Glomerular endothelial cell (primary cell): ENCODE results near the gene RBM10. TPM values are rescaled to one million over a fixed set of nuclear protein-coding genes. Genes with fewer than 3 reads are reported as not detected.
A peak's percentile ranks its signal among the peaks of the same experiment; 100 is the strongest.

ENCODE experiments used
- DNase-seq: peaks from one replicate; pipeline ENCODE4 v3.0.0-alpha.2; 2011; ENCODE audit warnings: low read depth, low spot score; ENCODE audit errors: extremely low read depth
- total RNA-seq: library from RNA; depleted of rRNA; stranded (reverse); fragments of >200 nt; gene quantifications from 2 replicates; pipeline ENCODE4 v1.2.3, GENCODE V29; 2015

The RBM10 gene
- total RNA-seq, 1 donor from 2014 or later, result 44.2 TPM

DNA sequence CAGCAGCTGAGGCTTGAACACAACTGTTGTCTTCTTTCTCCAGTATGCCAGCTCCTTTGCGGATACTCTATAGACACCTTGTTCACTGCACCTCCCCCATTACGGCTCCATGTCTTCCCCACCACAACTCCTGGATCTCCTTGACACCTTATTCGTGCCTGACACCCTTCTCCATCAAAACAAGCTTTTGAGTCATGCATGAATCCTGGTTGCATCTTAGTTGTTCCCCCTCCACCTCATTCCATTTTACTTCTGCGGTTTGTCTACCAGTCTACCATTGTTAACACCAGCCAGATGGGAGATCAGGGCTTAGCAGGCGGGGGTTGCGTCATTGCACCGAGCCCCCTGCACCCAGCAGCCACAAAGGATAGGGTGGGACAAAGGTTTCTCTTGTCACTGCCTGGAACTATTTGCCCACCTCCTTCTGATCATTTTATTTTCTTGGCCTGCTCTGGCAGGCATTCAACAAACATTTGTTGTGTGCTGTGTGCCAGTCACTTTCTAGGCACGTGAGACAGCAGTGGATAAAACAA lies 71.4 kb downstream of the RBM10 start:
- DNase-seq, result no peak

DNA sequence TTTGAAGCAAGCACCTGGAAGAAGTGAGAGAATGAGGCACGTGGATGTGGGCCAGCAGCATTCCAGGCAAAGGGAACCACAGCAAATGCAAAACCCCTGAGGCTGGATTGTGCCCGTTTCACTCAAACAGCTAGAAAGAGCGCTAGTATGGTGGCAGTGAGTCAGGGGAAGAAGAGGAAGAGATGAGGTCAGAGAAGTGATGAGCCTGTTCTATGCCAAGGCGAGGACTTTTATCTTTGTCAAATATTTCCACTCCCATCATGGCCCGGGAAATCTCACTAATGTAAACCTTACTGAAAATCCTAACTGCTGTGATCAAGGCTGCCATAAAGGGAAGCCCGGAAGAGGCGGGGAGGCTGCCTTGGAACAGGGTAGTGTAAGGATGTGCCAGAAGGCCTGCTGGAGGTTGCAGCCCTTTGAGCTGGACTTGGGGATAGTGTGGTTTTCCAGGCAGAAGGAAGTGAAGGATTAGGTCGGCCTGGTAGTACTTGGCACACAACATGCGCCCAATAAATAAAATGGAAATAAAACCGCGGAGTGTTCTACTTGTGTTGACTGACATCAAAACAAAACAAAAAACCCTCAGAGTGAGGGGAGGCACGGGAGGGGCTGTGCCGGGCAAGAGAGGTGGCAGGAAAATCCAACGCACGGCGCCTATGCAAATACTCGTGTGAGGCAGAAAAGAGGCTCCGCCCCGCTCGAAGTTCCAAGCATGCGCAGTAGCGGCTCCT lies 72.3 kb downstream of the RBM10 start:
- no peak for DNase-seq

DNA sequence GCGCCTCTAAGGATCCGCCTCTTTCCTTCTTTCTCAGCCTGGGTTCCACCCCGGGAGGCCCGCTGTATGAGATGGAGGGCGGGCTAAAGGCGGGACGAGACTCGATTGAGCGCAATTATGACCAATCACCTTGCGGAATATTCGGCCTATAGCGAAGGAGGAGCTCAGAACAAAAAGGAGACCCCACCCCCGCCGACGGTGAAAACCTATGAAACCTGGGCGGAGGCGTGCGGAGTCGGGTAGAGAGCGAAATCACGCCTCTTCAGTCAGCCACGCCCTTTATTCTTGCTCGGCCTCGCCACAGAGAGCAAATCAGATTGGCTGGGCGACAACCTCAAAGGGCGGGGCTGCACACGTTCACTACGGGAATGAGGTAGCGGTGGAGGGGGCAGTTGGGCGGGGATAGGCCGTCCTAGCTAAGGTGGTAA lies 72.8 kb downstream of the RBM10 start:
- DNase-seq, result peak; percentile 98

DNA sequence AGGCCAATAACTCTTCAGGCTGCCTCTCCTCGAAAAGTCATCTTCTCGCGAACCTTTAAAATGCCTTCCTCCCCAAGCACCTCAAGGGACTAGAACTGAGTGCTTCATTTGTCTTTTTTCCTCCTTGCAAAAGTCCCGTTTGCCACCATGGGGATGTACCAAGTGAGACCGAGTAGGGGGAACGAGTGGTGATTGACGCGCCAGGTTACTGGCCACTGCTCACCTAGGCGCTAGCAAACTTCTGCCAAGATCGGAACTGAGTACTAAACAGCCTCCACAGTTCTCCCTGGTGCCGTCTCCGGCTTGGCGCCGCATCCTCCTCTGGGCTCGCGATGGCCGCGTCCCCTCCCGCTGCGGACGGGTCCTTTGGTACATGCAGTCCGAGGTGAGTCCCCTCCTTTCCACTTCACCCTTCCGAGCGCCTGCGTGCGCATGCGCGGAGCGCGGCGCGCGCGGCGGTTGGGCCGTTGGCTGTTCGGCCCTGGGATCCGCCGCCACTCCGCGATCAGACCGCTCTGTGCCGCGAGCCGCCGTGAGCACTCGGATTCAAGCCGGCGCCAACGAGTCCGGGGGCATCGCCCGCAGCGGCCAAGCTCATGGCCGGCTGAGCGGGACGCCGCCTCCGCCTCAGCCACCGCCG lies 73.4 kb downstream of the RBM10 start, which contains the start of gene CDK16:
Gene CDK16, plus strand, starts transcription at position 402 of the 640 bp plus-strand sequence. CDS start 4,877 bp downstream, outside the sequence.
- DNase-seq, result no peak

DNA sequence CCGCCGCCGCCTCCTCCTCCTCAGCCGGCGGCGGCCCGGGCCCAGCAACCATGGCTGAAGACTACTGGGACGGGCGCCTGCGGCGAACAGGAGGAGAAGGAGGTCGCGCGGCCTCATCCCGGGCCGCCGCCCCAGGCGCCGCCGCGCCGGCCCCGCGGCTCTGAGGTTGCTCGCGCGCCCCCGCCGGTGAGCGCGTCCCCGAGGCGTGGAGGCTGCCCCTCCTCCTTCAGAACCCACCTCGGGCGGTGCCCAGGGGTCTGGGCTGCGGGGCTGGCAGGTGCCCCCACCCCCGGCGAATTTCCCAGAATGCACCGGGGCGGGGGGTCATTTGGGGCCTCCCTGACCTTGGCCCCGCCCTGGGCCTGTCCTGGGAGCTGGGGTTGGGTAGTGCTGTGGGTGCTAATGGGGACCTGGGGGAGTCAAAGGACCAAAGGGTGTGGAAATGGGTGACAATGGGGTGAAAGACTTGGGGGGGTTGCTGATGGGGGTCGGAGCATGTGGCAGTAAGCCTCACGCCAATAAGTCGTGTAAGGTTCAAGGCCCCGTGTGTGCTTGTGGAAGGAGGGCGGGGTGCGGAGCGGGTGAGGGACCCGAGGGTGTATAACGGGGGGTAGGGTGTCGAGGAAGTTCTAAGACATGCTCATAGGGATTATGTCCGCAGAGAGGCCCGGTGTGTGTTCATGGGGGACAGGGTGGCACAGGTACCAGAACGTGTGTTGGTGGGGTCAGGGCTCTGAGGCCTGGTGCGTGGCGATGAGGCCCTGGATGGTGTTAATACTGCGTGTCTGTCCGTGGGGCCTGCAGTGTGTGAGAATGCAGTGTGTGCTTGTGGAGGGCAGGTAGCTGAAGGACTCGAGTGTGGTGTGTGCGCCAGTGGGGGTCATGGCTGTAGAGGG lies 74.1 kb downstream of the RBM10 start:
- no peak for DNase-seq

DNA sequence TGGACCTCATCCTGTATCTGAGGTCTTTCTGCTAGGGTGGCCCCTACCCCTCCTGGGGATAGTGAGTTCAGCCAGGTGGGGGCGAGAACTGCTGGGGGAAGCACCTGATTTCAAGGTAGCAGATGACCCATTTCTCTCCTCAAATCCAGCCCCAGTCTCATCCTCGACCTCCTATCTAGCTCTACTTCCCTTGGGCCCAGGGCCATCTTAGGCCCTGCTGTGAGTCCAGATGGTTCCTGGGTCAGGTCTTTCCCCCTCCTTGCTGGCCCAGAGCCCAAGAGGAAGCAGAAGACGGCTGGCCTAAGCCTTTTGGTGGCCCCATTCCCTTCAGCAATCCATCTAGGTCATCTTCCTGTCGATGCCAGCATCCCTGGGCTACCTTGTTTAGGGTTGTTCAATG lies 76.7 kb downstream of the RBM10 start:
- DNase-seq, result no peak

DNA sequence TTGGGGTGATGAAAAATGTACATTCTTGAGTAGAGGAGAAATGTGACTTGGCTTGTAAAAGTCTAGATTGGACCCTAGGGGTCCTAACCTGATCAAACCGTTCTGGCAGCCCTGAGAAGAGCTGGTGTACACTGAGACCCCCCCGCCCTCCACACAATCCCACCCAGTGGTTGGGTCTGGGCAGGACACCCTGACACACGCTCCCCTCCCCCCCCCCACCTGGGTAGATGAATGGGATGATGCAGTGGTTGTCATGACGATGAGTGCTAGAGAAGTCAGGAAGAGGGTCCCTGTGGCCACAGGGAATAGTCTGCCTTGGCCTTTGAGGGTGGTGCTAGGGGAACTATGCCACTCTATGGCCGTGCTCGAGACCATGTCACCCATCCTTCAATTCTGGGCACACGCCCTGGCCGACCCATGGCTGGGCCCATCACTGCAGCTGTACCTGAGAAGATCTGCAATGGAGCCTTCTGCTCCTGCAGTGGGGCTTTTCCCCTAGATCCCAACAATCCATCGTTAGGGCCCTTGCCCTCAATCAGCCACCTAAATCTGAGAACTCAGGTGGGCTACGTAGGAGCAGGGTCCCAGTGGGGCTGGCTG lies 77.8 kb downstream of the RBM10 start:
- no peak for DNase-seq

DNA sequence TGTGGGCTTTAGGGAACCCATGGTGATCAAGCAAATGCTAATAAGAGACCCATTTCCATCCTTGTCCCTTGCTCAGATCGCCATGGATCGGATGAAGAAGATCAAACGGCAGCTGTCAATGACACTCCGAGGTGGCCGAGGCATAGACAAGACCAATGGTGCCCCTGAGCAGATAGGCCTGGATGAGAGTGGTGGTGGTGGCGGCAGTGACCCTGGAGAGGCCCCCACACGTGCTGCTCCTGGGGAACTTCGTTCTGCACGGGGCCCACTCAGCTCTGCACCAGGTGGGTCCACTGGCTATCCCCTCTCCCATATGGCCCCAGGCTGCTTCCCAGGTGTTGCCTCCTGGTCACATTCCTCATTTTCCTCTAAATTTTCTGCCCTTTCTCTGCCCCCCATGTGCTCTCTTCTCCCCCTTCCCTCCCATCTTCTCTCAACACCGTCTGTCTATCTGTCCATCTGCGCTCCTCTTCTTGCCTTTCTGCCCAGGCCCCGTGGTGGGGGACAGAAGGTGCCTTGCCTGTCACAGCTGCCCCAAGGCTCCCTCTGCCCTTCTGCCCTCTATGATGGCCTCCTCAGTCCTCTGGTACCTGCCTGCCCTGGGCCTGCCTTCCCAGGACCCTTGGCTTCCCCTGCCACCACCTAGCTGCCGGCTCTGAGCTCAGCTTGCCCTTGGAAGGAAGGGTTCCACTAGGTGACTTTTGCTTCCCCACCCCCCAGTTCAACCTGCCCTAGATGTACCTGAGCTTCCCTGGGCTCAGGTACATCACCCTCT lies 78.6 kb downstream of the RBM10 start:
- no peak for DNase-seq

DNA sequence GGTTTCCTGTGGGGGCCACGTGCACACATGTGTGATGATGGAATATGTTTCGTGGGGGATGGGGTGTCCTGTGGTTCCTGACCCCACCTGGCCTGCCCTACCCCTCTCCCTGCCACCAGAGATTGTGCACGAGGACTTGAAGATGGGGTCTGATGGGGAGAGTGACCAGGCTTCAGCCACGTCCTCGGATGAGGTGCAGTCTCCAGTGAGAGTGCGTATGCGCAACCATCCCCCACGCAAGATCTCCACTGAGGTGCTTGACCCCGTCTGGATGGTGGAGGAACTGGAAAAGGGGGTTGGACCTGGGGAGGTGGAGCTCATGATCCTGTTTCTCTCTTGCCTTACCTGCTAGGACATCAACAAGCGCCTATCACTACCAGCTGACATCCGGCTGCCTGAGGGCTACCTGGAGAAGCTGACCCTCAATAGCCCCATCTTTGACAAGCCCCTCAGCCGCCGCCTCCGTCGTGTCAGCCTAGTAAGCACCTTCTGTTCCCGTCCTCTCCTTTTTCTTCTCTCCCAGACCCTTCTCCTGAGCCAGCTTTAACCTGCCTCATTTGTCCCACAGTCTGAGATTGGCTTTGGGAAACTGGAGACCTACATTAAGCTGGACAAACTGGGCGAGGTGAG lies 79.4 kb downstream of the RBM10 start:
- no peak for DNase-seq

DNA sequence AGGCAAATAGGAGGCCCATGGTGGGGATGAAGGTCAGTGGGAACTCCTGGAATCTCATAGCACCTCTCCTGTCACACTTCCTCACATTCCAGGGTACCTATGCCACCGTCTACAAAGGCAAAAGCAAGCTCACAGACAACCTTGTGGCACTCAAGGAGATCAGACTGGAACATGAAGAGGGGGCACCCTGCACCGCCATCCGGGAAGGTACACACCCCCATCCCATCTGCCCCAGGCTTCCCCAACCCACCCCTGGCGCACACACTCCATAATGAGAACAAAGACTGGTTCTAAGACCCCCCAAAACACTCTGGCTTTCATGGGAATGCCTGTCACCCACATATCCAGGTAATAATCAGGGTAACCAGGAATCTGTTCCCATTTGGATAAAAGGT lies 79.9 kb downstream of the RBM10 start:
- DNase-seq, result no peak

DNA sequence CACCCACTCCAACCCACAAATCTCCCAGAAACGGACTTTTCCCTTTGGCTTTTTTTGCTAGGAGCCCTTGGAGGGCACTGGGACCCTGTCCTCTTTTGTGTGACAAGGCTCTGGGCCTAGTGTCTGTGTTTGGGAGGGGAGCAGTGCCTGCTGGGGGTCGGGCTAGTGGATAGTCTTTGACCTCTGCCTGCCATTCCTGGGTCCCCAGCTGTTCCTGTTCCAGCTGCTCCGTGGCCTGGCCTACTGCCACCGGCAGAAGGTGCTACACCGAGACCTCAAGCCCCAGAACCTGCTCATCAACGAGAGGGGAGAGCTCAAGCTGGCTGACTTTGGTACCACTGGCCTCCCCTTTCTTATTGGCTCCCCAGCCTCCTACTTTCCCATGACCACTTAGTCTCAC lies 81.0 kb downstream of the RBM10 start:
- DNase-seq, result no peak

DNA sequence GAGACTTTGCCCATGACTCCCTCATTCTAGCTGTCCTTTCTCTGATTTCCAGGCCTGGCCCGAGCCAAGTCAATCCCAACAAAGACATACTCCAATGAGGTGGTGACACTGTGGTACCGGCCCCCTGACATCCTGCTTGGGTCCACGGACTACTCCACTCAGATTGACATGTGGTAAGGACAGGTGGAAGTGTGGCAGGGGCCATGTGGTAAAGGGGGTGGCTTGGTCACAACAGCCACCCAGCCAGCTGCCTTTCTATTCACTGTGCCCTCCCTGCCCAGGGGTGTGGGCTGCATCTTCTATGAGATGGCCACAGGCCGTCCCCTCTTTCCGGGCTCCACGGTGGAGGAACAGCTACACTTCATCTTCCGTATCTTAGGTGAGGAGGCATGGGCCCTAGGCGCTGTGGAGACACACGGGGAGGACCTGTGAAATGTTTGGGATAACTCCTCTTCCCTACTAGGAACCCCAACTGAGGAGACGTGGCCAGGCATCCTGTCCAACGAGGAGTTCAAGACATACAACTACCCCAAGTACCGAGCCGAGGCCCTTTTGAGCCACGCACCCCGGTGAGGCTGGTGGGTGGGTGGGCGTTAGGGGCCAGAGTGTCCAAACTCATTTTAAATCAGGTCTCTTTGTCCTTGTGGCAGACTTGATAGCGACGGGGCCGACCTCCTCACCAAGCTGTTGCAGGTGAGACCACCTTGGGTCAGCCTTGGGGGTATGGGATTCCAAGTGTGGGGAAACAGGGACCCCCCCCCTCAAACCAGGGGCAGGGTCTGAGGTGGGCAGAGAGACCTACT lies 81.7 kb downstream of the RBM10 start:
- no peak for DNase-seq

DNA sequence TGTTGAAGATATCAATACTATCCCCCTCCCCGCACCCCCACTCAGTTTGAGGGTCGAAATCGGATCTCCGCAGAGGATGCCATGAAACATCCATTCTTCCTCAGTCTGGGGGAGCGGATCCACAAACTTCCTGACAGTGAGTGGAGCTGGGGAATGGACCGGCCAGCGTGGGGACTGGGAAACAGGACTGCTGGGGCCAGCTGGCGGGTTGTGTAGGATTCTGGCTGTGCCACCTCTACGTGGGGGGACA lies 82.2 kb downstream of the RBM10 start:
- no peak for DNase-seq

DNA sequence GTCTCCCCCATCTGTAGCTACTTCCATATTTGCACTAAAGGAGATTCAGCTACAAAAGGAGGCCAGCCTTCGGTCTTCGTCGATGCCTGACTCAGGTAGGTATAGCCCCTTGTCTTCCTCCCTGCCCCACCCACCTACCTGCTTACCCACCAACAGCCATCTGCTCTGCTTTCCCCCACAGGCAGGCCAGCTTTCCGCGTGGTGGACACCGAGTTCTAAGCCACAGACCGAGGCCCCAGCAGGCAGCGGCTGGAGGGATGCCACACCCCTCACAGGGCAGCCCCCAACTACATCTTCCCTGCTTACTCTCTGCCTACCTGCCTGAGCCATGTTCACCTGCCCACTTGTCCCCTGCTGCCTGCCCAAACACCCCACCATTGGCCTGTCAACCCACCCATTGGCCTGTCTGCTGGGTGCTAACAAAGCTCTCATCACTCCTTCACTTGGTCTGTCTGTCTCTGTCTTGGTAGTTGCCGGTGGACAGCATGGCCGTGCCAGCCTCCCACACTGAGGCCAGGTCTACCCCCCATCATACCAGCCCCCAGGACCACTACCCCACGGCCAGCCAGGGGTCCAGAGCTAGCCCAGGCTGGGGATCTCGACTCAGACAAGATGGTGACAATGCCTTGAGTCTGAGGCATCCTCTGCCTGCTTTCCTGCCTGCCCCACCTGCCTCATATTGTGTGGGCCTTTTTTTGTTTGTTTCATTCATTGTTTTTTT lies 83.7 kb downstream of the RBM10 start:
- no peak for DNase-seq

DNA sequence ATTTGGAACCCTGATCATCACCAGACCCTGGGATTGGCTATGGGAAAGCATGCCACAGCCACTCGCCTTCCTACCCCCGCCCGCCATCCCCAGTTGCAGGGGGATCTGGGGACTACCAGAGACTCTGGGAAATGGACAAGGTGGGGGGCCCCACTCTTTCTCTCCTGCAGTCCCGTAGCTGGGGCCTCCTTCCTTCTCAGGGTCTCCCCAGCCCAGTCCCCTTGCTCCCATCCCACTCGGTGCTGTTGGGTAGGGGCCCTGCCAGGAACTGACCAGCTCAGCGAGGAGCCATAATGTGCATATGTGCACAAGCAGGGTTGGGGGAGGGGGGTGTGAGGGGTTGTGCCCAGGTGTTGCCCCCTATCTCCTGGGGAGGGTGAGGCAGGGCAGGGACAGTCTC lies 84.4 kb downstream of the RBM10 start:
- DNase-seq, result no peak

DNA sequence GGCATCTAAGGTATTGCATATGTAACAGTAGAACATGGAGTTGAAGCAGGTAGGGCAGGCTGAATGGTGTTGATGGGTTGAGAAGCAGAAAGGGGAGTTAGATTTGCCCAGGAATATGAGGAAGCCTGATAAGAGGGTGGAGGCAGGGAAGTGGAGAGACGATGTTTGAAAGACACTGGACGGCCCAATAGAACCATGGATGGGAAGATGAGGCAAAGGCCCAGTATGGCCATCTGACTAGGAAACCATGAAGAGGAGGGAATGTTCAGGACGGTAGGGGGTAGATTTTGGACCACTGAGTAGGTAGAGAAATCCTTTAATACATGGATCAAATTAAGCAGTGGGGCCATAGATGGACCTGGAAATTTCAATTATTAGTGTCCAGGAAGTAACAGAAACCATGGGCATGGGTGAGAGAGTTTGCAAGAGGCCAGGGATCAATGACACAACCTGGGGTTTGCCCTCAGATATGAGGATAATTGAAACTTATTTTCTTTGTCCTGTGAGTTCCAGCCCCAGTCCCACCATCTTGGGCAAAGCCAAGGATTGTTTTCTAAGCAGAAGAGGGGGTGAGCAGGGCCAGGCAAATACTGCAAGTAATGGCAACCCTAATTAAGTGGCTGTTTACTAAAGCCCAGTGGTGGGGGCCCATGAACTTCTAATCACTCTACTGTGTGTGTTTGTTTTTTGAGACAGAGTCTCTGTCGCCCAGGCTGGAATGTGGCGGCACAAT lies 85.3 kb downstream of the RBM10 start:
- DNase-seq, result no peak

DNA sequence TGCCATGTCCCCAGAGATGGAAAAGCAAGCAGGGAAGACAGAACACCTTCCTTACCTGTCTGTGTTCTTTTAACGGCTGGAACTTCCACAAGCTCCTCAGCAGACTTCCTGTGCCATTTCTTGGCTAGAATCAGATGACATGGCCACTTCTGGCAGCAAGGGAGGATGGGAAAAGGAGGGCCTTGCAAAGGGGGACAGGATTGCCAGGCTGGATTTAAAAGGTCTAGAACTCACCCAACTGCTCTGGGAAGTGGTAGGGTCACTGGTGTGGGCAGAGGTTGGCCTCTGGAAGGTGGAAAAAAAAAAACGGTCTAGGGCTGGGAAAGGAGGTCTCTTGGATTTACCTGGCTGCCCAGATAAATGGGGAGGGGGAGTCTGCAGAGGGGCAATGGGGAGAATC lies 86.1 kb downstream of the RBM10 start:
- DNase-seq, result no peak
